Measurements from ENCODE around the gene TGFB2.

DNA sequence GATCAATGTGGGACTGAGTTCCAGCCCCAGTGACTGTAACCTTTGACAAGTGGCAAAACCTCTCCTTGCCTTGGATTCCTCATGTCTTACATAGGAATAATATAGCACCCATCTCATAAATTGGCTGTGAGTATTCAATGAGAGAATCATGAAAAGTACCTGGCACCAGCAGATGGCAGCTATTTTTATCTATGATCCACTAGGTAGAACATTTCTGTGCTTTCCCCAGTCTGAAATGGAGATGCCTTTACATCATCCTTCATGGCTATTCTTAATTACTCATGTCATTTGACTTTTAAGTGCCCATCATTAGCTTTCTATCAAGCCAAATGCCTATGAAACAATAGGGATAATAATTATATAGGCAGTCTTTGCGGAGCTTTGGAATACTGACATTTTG lies 130.1 kb downstream of the TGFB2 start:
- TF ChIP-seq, protein P1, sequence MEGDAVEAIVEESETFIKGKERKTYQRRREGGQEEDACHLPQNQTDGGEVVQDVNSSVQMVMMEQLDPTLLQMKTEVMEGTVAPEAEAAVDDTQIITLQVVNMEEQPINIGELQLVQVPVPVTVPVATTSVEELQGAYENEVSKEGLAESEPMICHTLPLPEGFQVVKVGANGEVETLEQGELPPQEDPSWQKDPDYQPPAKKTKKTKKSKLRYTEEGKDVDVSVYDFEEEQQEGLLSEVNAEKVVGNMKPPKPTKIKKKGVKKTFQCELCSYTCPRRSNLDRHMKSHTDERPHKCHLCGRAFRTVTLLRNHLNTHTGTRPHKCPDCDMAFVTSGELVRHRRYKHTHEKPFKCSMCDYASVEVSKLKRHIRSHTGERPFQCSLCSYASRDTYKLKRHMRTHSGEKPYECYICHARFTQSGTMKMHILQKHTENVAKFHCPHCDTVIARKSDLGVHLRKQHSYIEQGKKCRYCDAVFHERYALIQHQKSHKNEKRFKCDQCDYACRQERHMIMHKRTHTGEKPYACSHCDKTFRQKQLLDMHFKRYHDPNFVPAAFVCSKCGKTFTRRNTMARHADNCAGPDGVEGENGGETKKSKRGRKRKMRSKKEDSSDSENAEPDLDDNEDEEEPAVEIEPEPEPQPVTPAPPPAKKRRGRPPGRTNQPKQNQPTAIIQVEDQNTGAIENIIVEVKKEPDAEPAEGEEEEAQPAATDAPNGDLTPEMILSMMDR (IDR thresholded peaks at IDR 0.05; ENCODE audit: low read depth, low read length): peak; percentile 21; the same call in 1 of the 2 replicates
- no peak for TF ChIP-seq EZH2phosphoT487 (IDR thresholded peaks at IDR 0.05; ENCODE audit: low read depth)
